Type B pancreatic cell (in vitro differentiated cells): ENCODE measurements around the gene PCK1. TPM values are rescaled to one million over a fixed set of nuclear protein-coding genes. Genes with fewer than 3 reads are reported as not detected.
A peak's percentile ranks its signal among the peaks of the same experiment; 100 is the strongest.

Experiments used
- DNase-seq: peaks from one replicate; pipeline ENCODE4 v3.0.0; 2021; ENCODE audit warnings: mixed read lengths; ENCODE audit not compliant: unreplicated experiment; ENCODE audit errors: extremely low spot score
- H3K27ac Mint-ChIP-seq: 2 replicates; pipeline ENCODE4 v1.8.0; 2021; ENCODE audit warnings: mild to moderate bottlenecking, mixed read lengths
- H3K27me3 Mint-ChIP-seq: 2 replicates; pipeline ENCODE4 v1.8.0; 2021; ENCODE audit warnings: mixed read lengths
- H3K36me3 Mint-ChIP-seq: 2 replicates; pipeline ENCODE4 v1.8.0; 2021; ENCODE audit warnings: mixed read lengths
- H3K4me1 Mint-ChIP-seq: one replicate; pipeline ENCODE4 v1.8.0; 2021; ENCODE audit warnings: mixed read lengths; ENCODE audit not compliant: unreplicated experiment
- H3K4me3 Mint-ChIP-seq: 2 replicates; pipeline ENCODE4 v1.8.0; 2021; ENCODE audit warnings: mild to moderate bottlenecking, mixed read lengths
- H3K9me3 Mint-ChIP-seq: 2 replicates; pipeline ENCODE4 v1.8.0; 2021; ENCODE audit warnings: mixed read lengths
- CTCF ChIP-seq: fragments of 200-600 bp; sonication (generic); conservative IDR thresholded peaks from 2 replicates; pipeline ENCODE4 v1.5.0; 2021; ENCODE audit warnings: antibody characterized with exemption, mild to moderate bottlenecking
- total RNA-seq: library from RNA; stranded (reverse); gene quantifications from 2 replicates; pipeline ENCODE4 v1.2.1, GENCODE V29; 2021; ENCODE audit warnings: low replicate concordance

Gene PCK1
- total RNA-seq, 1 donor from 2014 or later, result 2.3 TPM

GRCh38 chr20:57596998-57597939 lies 36.4 kb downstream of the PCK1 start:
- TF ChIP-seq CTCF, result peak; percentile 98
- H3K27ac Mint-ChIP-seq, result no peak overlapping the region
- H3K36me3 Mint-ChIP-seq, result no peaks in the 10 kb centered on the region
- no peaks in the 10 kb centered on the region for H3K9me3 Mint-ChIP-seq
- no peak overlapping the region for H3K4me3 Mint-ChIP-seq
- DNase-seq, result peak; percentile 83
- H3K27me3 Mint-ChIP-seq, result peaks cover 14% of the 10 kb centered on the region
- peaks cover 30% of the 10 kb centered on the region for H3K4me1 Mint-ChIP-seq

- Mint-ChIP-seq H3K27ac (no peak overlapping the region), H3K9me3 (peaks cover 2% of the 10 kb centered on the region), H3K4me1 (peaks cover 30% of the 10 kb centered on the region), H3K4me3 (no peak overlapping the region), H3K27me3 (peaks cover 14% of the 10 kb centered on the region), H3K36me3 (no peaks in the 10 kb centered on the region)
- no peak for TF ChIP-seq CTCF
- DNase-seq, result no peak
Measured at GRCh38 chr20:57598060-57598459, 37.1 kb downstream of the PCK1 start.

GRCh38 chr20:57598491-57598890 lies 37.6 kb downstream of the PCK1 start:
- no peaks in the 10 kb centered on the region for H3K36me3 Mint-ChIP-seq
- no peak for DNase-seq
- H3K9me3 Mint-ChIP-seq, result peaks cover 4% of the 10 kb centered on the region
- H3K4me3 Mint-ChIP-seq, result no peak overlapping the region
- H3K27me3 Mint-ChIP-seq, result peaks cover 14% of the 10 kb centered on the region
- peaks cover 27% of the 10 kb centered on the region for H3K4me1 Mint-ChIP-seq
- H3K27ac Mint-ChIP-seq, result no peak overlapping the region
- TF ChIP-seq CTCF, result no peak

- Mint-ChIP-seq H3K27me3 (peaks cover 9% of the 10 kb centered on the region), H3K4me1 (peaks cover 17% of the 10 kb centered on the region), H3K36me3 (no peaks in the 10 kb centered on the region), H3K27ac (no peak overlapping the region), H3K9me3 (peaks cover 4% of the 10 kb centered on the region), H3K4me3 (no peak overlapping the region)
- DNase-seq, result no peak
- no peak for TF ChIP-seq CTCF
Measured at GRCh38 chr20:57600320-57601210, 39.7 kb downstream of the PCK1 start.

- Mint-ChIP-seq H3K4me1 (peaks cover 17% of the 10 kb centered on the region), H3K9me3 (peaks cover 4% of the 10 kb centered on the region), H3K4me3 (no peak overlapping the region), H3K27me3 (peaks cover 13% of the 10 kb centered on the region), H3K27ac (no peak overlapping the region), H3K36me3 (no peaks in the 10 kb centered on the region)
- no peak for DNase-seq
- TF ChIP-seq CTCF, result no peak
Measured at GRCh38 chr20:57601211-57601570, 40.3 kb downstream of the PCK1 start.
